H9 (cell line): Measurements from ENCODE around the gene OR6S1. TPM values are rescaled to one million over a fixed set of nuclear protein-coding genes. Genes with fewer than 3 reads are reported as not detected.

Source experiments
- DNase-seq: peaks from one replicate; pipeline ENCODE4 v3.0.0-alpha.2; 2017
- H2AFZ ChIP-seq: one replicate; pipeline ENCODE4 v1.6.1; 2013; ENCODE audit warnings: mild to moderate bottlenecking, low read length, control low read depth, moderate library complexity
- H2AK5ac ChIP-seq: 2 replicates; pipeline ENCODE4 v1.6.1; 2013; ENCODE audit warnings: low read length, control low read depth, mixed read lengths; ENCODE audit not compliant: insufficient read length
- H2BK120ac ChIP-seq: one replicate; pipeline ENCODE4 v1.6.1; 2013; ENCODE audit warnings: low read depth, mild to moderate bottlenecking, low read length, control low read depth, inconsistent platforms; ENCODE audit not compliant: poor library complexity, severe bottlenecking
- H2BK12ac ChIP-seq: 2 replicates; pipeline ENCODE4 v1.6.1; 2013; ENCODE audit warnings: low read length, control low read depth, mixed read lengths, low read depth; ENCODE audit not compliant: insufficient read length
- H2BK15ac ChIP-seq: 2 replicates; pipeline ENCODE4 v1.6.1; 2013; ENCODE audit warnings: low read depth, low read length, control low read depth
- H2BK20ac ChIP-seq: one replicate; pipeline ENCODE4 v1.6.1; 2013; ENCODE audit warnings: low read depth, mild to moderate bottlenecking, low read length, control low read depth, inconsistent platforms; ENCODE audit not compliant: poor library complexity, severe bottlenecking
- H2BK5ac ChIP-seq: 2 replicates; pipeline ENCODE4 v1.6.1; 2013; ENCODE audit warnings: low read length, control low read depth, mixed read lengths; ENCODE audit not compliant: insufficient read length
- H3K14ac ChIP-seq: 2 replicates; pipeline ENCODE4 v1.6.1; 2013; ENCODE audit warnings: low read length, control low read depth; ENCODE audit not compliant: insufficient read depth
- H3K18ac ChIP-seq: 2 replicates; pipeline ENCODE4 v1.6.1; 2013; ENCODE audit warnings: low read depth, mild to moderate bottlenecking, mixed read lengths, low read length, control low read depth; ENCODE audit not compliant: insufficient read length
- H3K23ac ChIP-seq: 2 replicates; pipeline ENCODE4 v1.6.1; 2013; ENCODE audit warnings: low read length, control low read depth, mixed read lengths, low read depth; ENCODE audit not compliant: insufficient read length
- H3K23me2 ChIP-seq: 2 replicates; pipeline ENCODE4 v1.6.1; 2013; ENCODE audit warnings: low read depth, mild to moderate bottlenecking, mixed read lengths, low read length, control low read depth; ENCODE audit not compliant: insufficient read length, poor library complexity, severe bottlenecking
- H3K27ac ChIP-seq: 2 replicates; pipeline ENCODE4 v1.5.1; 2013; ENCODE audit warnings: low read length, control low read depth, mixed read lengths, low read depth; ENCODE audit not compliant: insufficient read length
- H3K27me3 ChIP-seq: 2 replicates; pipeline ENCODE4 v1.6.1; 2013; ENCODE audit warnings: low read length, control low read depth, inconsistent platforms; ENCODE audit not compliant: insufficient read depth
- H3K4ac ChIP-seq: 2 replicates; pipeline ENCODE4 v1.6.1; 2013; ENCODE audit warnings: low read depth, mild to moderate bottlenecking, control low read depth, inconsistent platforms, low read length, moderate library complexity
- H3K4me1 ChIP-seq: 2 replicates; pipeline ENCODE4 v1.6.1; 2013; ENCODE audit warnings: low read length, control low read depth, inconsistent platforms; ENCODE audit not compliant: insufficient read depth
- H3K4me2 ChIP-seq: 2 replicates; pipeline ENCODE4 v1.6.1; 2013; ENCODE audit warnings: low read length, control low read depth, mixed read lengths; ENCODE audit not compliant: insufficient read length, insufficient read depth
- H3K56ac ChIP-seq: 2 replicates; pipeline ENCODE4 v1.6.1; 2013; ENCODE audit warnings: low read depth, mild to moderate bottlenecking, mixed read lengths, low read length, control low read depth; ENCODE audit not compliant: insufficient read length
- H3K79me1 ChIP-seq: 2 replicates; pipeline ENCODE4 v1.6.1; 2013; ENCODE audit warnings: low read depth, mild to moderate bottlenecking, moderate library complexity, low read length, control low read depth, inconsistent platforms; ENCODE audit not compliant: insufficient read depth, poor library complexity, severe bottlenecking
- H3K79me2 ChIP-seq: 2 replicates; pipeline ENCODE4 v1.6.1; 2013; ENCODE audit warnings: low read length, control low read depth, inconsistent platforms; ENCODE audit not compliant: insufficient read depth
- H3K9ac ChIP-seq: 2 replicates; pipeline ENCODE4 v1.6.1; 2013; ENCODE audit warnings: low read length, control low read depth, mixed read lengths; ENCODE audit not compliant: insufficient read length; ENCODE audit errors: extremely low read depth
- H3K9me3 ChIP-seq: one replicate; pipeline ENCODE4 v1.6.1; 2013; ENCODE audit warnings: low read depth, low read length, inconsistent platforms; ENCODE audit not compliant: control insufficient read depth
- H3T11ph ChIP-seq: one replicate; pipeline ENCODE4 v1.6.1; 2013; ENCODE audit warnings: mild to moderate bottlenecking, low read length, control low read depth, inconsistent platforms
- H4K20me1 ChIP-seq: one replicate; pipeline ENCODE4 v1.6.1; 2013; ENCODE audit not compliant: control insufficient read depth, insufficient read length, insufficient read depth
- H4K5ac ChIP-seq: 2 replicates; pipeline ENCODE4 v1.6.1; 2013; ENCODE audit warnings: low read depth, mild to moderate bottlenecking, mixed read lengths, low read length, control low read depth; ENCODE audit not compliant: insufficient read length
- H4K8ac ChIP-seq: replicated peaks from 2 replicates; pipeline ENCODE4 v1.6.1; 2013; ENCODE audit warnings: low read length, control low read depth, mixed read lengths, low read depth; ENCODE audit not compliant: insufficient read length
- H4K91ac ChIP-seq: 2 replicates; pipeline ENCODE4 v1.6.1; 2013; ENCODE audit warnings: low read depth, mild to moderate bottlenecking, moderate library complexity, mixed read lengths, low read length, control low read depth; ENCODE audit not compliant: insufficient read length
- H3K27ac Mint-ChIP-seq, 3 experiments: 2 replicates in 2 of 3; 3 replicates in 1 of 3; pipeline ENCODE4 v1.8.0; 2020 to 2021; ENCODE audit warnings: mixed read lengths in 3 of 3, mild to moderate bottlenecking in 1 of 3, moderate library complexity in 1 of 3
- H3K27me3 Mint-ChIP-seq: 2 replicates; pipeline ENCODE4 v1.8.0; 2021; ENCODE audit warnings: low read depth, mild to moderate bottlenecking, moderate library complexity, mixed read lengths
- H3K36me3 Mint-ChIP-seq, 3 experiments: 2 replicates in 2 of 3; 3 replicates in 1 of 3; pipeline ENCODE4 v1.8.0; 2020 to 2021; ENCODE audit warnings: low read depth in 3 of 3, mixed read lengths in 3 of 3; ENCODE audit not compliant: insufficient read depth in 1 of 3
- H3K4me1 Mint-ChIP-seq, 2 experiments: 2 replicates each; pipeline ENCODE4 v1.8.0; 2020; ENCODE audit warnings: mixed read lengths in 2 of 2
- H3K4me3 Mint-ChIP-seq, 2 experiments: 2 replicates in 1 of 2; 3 replicates in 1 of 2; pipeline ENCODE4 v1.8.0; 2020 to 2021; ENCODE audit warnings: mild to moderate bottlenecking in 2 of 2, mixed read lengths in 2 of 2, moderate library complexity in 1 of 2
- H3K9me3 Mint-ChIP-seq, 2 experiments: 2 replicates in 1 of 2; 3 replicates in 1 of 2; pipeline ENCODE4 v1.8.0; 2020; ENCODE audit warnings: mild to moderate bottlenecking in 2 of 2, mixed read lengths in 2 of 2, moderate library complexity in 1 of 2
- CTCF ChIP-seq: fragments of 200-600 bp; sonication (generic); conservative IDR thresholded peaks from 3 replicates; pipeline ENCODE4 v1.8.0; 2021; ENCODE audit warnings: antibody characterized with exemption, mild to moderate bottlenecking
- WGBS: extraction: QIAGEN DNeasy Blood & Tissue Kit; methylation state at CpG from one replicate; pipeline ENCODE4 v1.1.7; 2013; ENCODE audit warnings: missing lambda C conversion rate, low lambda C conversion rate, mixed read lengths; ENCODE audit not compliant: insufficient read length; ENCODE audit errors: extremely low coverage; 5-methylcytosine and 5-hydroxymethylcytosine counted together
- total RNA-seq: library from RNA; stranded (reverse); gene quantifications from 2 replicates; pipeline ENCODE4 v1.2.1, GENCODE V29; 2021

OR6S1 gene
- total RNA-seq, 1 experiment from 2014 or later = not detected

- Histone ChIP-seq H3K14ac (no peak overlapping the region), H2BK15ac (no peak overlapping the region), H3K9ac (no peak overlapping the region), H3K79me2 (no peaks in the 10 kb centered on the region), H2BK20ac (no peak overlapping the region), H4K5ac (no peak overlapping the region), H2AK5ac (no peak overlapping the region), H2BK120ac (no peak overlapping the region), H2AFZ (no peak overlapping the region), H3K23me2 (peaks cover 6% of the 10 kb centered on the region), H3K79me1 (no peaks in the 10 kb centered on the region), H3K4ac (no peak overlapping the region), H3K18ac (no peak overlapping the region), H4K91ac (no peak overlapping the region), H3T11ph (no peak overlapping the region), H3K27me3 (no peaks in the 10 kb centered on the region; the same call in 1 of the 2 replicates), H3K9me3 (no peaks in the 10 kb centered on the region), H3K4me2 (no peak overlapping the region), H2BK12ac (no peak overlapping the region), H3K23ac (no peak overlapping the region), H3K4me1 (no peaks in the 10 kb centered on the region), H3K56ac (no peak overlapping the region), H3K27ac (no peak overlapping the region), H2BK5ac (no peak overlapping the region), H4K8ac (no peak overlapping the region), H4K20me1 (no peaks in the 10 kb centered on the region)
- DNase-seq = no peak
- no peaks in the 10 kb centered on the region for H3K36me3 Mint-ChIP-seq
- H3K4me1 Mint-ChIP-seq = peaks cover 23 to 26% of the 10 kb centered on the region in 2 experiments
- TF ChIP-seq CTCF = no peak
- WGBS = no CpG with 5 or more reads among the region's 2 CpGs
- H3K27me3 Mint-ChIP-seq = peaks cover 55% of the 10 kb centered on the region
- H3K27ac Mint-ChIP-seq = no peak overlapping the region
- H3K4me3 Mint-ChIP-seq = peak overlapping the region in 1 of 2 experiments; percentile 30; a peak in 1 of 5 replicates
- H3K9me3 Mint-ChIP-seq = no peaks in the 10 kb centered on the region; a peak in 2 of 5 replicates
Observed at GRCh38 chr14:20661197-20661596, 19.7 kb upstream of the OR6S1 start.
